Prostate gland (tissue), 2 donors: ENCODE results near the gene SSTR3.

ENCODE experiments used
- CTCF ChIP-seq, 4 experiments: fragments of 200-600 bp in 2 of 4; fragments of 450-650 bp in 2 of 4; sonication (generic) in 2 of 4; IDR thresholded peaks; 1 replicate in 3 of 4; 2 replicates in 1 of 4; pipeline ENCODE4 v1.5.1; 2016 to 2019; ENCODE audit warnings: antibody characterized with exemption in 4 of 4, mild to moderate bottlenecking in 2 of 4, moderate library complexity in 2 of 4
- POLR2A ChIP-seq: fragments of 450-650 bp; IDR thresholded peaks from one replicate; pipeline ENCODE4 v1.6.1; 2016; ENCODE audit warnings: antibody characterized with exemption, mild to moderate bottlenecking
- POLR2AphosphoS5 ChIP-seq: sonication (generic); formaldehyde crosslinking; IDR thresholded peaks from one replicate; pipeline ENCODE4 v1.6.1; 2017; ENCODE audit warnings: antibody characterized with exemption

DNA sequence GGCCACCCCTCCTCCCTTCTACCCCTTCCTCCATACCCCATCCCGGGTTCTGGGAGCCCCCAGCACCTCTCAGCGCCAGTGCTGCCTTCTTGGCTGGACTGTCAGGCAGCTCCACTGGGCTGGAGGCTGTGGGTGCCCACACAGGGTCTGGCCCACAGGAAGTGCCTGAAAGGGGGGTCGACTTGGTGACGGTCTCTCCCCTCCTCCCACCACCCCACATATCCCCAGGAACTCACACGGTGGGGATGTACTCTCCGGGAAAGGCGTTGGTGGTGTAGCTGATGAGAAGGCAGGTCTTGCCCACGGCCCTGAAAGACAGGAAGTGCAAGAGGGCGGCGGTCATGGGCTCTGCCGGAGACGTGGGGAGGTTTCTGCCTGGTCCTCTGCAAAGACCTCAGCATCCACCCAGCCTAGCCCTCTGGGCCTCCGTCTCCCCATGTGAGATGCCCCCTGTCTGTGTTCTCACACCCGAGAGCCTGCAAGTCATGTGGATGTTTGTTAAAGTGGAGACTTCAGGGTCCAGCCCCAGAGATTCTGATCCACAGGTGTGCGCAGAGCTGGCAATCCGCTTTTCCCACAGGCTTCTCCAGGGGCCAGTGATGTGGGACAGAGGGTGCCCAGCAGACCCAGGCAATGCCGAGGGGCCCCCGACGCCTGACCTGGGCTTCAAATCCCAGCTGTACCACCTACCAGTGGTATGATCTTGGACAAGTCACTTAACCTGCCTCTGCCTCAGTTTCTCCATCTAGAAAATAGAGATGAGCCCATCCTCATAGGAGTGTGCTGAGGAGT is 29.3 kb upstream of the SSTR3 start:
- TF ChIP-seq CTCF (IDR thresholded peaks at IDR 0.05) (no peak), POLR2A (no peak), POLR2AphosphoS5 (no peak)
